H9 (cell line): ENCODE measurements around the gene CSRNP2. TPM values are rescaled to one million over a fixed set of nuclear protein-coding genes. Genes with fewer than 3 reads are reported as not detected.

Source experiments
- DNase-seq: peaks from one replicate; pipeline ENCODE4 v3.0.0-alpha.2; 2017
- H2AFZ ChIP-seq: one replicate; pipeline ENCODE4 v1.6.1; 2013; ENCODE audit warnings: mild to moderate bottlenecking, low read length, control low read depth, moderate library complexity
- H2AK5ac ChIP-seq: 2 replicates; pipeline ENCODE4 v1.6.1; 2013; ENCODE audit warnings: low read length, control low read depth, mixed read lengths; ENCODE audit not compliant: insufficient read length
- H2BK120ac ChIP-seq: one replicate; pipeline ENCODE4 v1.6.1; 2013; ENCODE audit warnings: low read depth, mild to moderate bottlenecking, low read length, control low read depth, inconsistent platforms; ENCODE audit not compliant: poor library complexity, severe bottlenecking
- H2BK12ac ChIP-seq: 2 replicates; pipeline ENCODE4 v1.6.1; 2013; ENCODE audit warnings: low read length, control low read depth, mixed read lengths, low read depth; ENCODE audit not compliant: insufficient read length
- H2BK15ac ChIP-seq: 2 replicates; pipeline ENCODE4 v1.6.1; 2013; ENCODE audit warnings: low read depth, low read length, control low read depth
- H2BK20ac ChIP-seq: one replicate; pipeline ENCODE4 v1.6.1; 2013; ENCODE audit warnings: low read depth, mild to moderate bottlenecking, low read length, control low read depth, inconsistent platforms; ENCODE audit not compliant: poor library complexity, severe bottlenecking
- H2BK5ac ChIP-seq: 2 replicates; pipeline ENCODE4 v1.6.1; 2013; ENCODE audit warnings: low read length, control low read depth, mixed read lengths; ENCODE audit not compliant: insufficient read length
- H3K14ac ChIP-seq: 2 replicates; pipeline ENCODE4 v1.6.1; 2013; ENCODE audit warnings: low read length, control low read depth; ENCODE audit not compliant: insufficient read depth
- H3K18ac ChIP-seq: 2 replicates; pipeline ENCODE4 v1.6.1; 2013; ENCODE audit warnings: low read depth, mild to moderate bottlenecking, mixed read lengths, low read length, control low read depth; ENCODE audit not compliant: insufficient read length
- H3K23ac ChIP-seq: 2 replicates; pipeline ENCODE4 v1.6.1; 2013; ENCODE audit warnings: low read length, control low read depth, mixed read lengths, low read depth; ENCODE audit not compliant: insufficient read length
- H3K23me2 ChIP-seq: 2 replicates; pipeline ENCODE4 v1.6.1; 2013; ENCODE audit warnings: low read depth, mild to moderate bottlenecking, mixed read lengths, low read length, control low read depth; ENCODE audit not compliant: insufficient read length, poor library complexity, severe bottlenecking
- H3K27ac ChIP-seq: 2 replicates; pipeline ENCODE4 v1.5.1; 2013; ENCODE audit warnings: low read length, control low read depth, mixed read lengths, low read depth; ENCODE audit not compliant: insufficient read length
- H3K27me3 ChIP-seq: 2 replicates; pipeline ENCODE4 v1.6.1; 2013; ENCODE audit warnings: low read length, control low read depth, inconsistent platforms; ENCODE audit not compliant: insufficient read depth
- H3K4ac ChIP-seq: 2 replicates; pipeline ENCODE4 v1.6.1; 2013; ENCODE audit warnings: low read depth, mild to moderate bottlenecking, control low read depth, inconsistent platforms, low read length, moderate library complexity
- H3K4me1 ChIP-seq: 2 replicates; pipeline ENCODE4 v1.6.1; 2013; ENCODE audit warnings: low read length, control low read depth, inconsistent platforms; ENCODE audit not compliant: insufficient read depth
- H3K4me2 ChIP-seq: 2 replicates; pipeline ENCODE4 v1.6.1; 2013; ENCODE audit warnings: low read length, control low read depth, mixed read lengths; ENCODE audit not compliant: insufficient read length, insufficient read depth
- H3K56ac ChIP-seq: 2 replicates; pipeline ENCODE4 v1.6.1; 2013; ENCODE audit warnings: low read depth, mild to moderate bottlenecking, mixed read lengths, low read length, control low read depth; ENCODE audit not compliant: insufficient read length
- H3K79me1 ChIP-seq: 2 replicates; pipeline ENCODE4 v1.6.1; 2013; ENCODE audit warnings: low read depth, mild to moderate bottlenecking, moderate library complexity, low read length, control low read depth, inconsistent platforms; ENCODE audit not compliant: insufficient read depth, poor library complexity, severe bottlenecking
- H3K79me2 ChIP-seq: 2 replicates; pipeline ENCODE4 v1.6.1; 2013; ENCODE audit warnings: low read length, control low read depth, inconsistent platforms; ENCODE audit not compliant: insufficient read depth
- H3K9ac ChIP-seq: 2 replicates; pipeline ENCODE4 v1.6.1; 2013; ENCODE audit warnings: low read length, control low read depth, mixed read lengths; ENCODE audit not compliant: insufficient read length; ENCODE audit errors: extremely low read depth
- H3K9me3 ChIP-seq: one replicate; pipeline ENCODE4 v1.6.1; 2013; ENCODE audit warnings: low read depth, low read length, inconsistent platforms; ENCODE audit not compliant: control insufficient read depth
- H3T11ph ChIP-seq: one replicate; pipeline ENCODE4 v1.6.1; 2013; ENCODE audit warnings: mild to moderate bottlenecking, low read length, control low read depth, inconsistent platforms
- H4K20me1 ChIP-seq: one replicate; pipeline ENCODE4 v1.6.1; 2013; ENCODE audit not compliant: control insufficient read depth, insufficient read length, insufficient read depth
- H4K5ac ChIP-seq: 2 replicates; pipeline ENCODE4 v1.6.1; 2013; ENCODE audit warnings: low read depth, mild to moderate bottlenecking, mixed read lengths, low read length, control low read depth; ENCODE audit not compliant: insufficient read length
- H4K8ac ChIP-seq: replicated peaks from 2 replicates; pipeline ENCODE4 v1.6.1; 2013; ENCODE audit warnings: low read length, control low read depth, mixed read lengths, low read depth; ENCODE audit not compliant: insufficient read length
- H4K91ac ChIP-seq: 2 replicates; pipeline ENCODE4 v1.6.1; 2013; ENCODE audit warnings: low read depth, mild to moderate bottlenecking, moderate library complexity, mixed read lengths, low read length, control low read depth; ENCODE audit not compliant: insufficient read length
- H3K27ac Mint-ChIP-seq, 3 experiments: 2 replicates in 2 of 3; 3 replicates in 1 of 3; pipeline ENCODE4 v1.8.0; 2020 to 2021; ENCODE audit warnings: mixed read lengths in 3 of 3, mild to moderate bottlenecking in 1 of 3, moderate library complexity in 1 of 3
- H3K27me3 Mint-ChIP-seq: 2 replicates; pipeline ENCODE4 v1.8.0; 2021; ENCODE audit warnings: low read depth, mild to moderate bottlenecking, moderate library complexity, mixed read lengths
- H3K36me3 Mint-ChIP-seq, 3 experiments: 2 replicates in 2 of 3; 3 replicates in 1 of 3; pipeline ENCODE4 v1.8.0; 2020 to 2021; ENCODE audit warnings: low read depth in 3 of 3, mixed read lengths in 3 of 3; ENCODE audit not compliant: insufficient read depth in 1 of 3
- H3K4me1 Mint-ChIP-seq, 2 experiments: 2 replicates each; pipeline ENCODE4 v1.8.0; 2020; ENCODE audit warnings: mixed read lengths in 2 of 2
- H3K4me3 Mint-ChIP-seq, 2 experiments: 2 replicates in 1 of 2; 3 replicates in 1 of 2; pipeline ENCODE4 v1.8.0; 2020 to 2021; ENCODE audit warnings: mild to moderate bottlenecking in 2 of 2, mixed read lengths in 2 of 2, moderate library complexity in 1 of 2
- H3K9me3 Mint-ChIP-seq, 2 experiments: 2 replicates in 1 of 2; 3 replicates in 1 of 2; pipeline ENCODE4 v1.8.0; 2020; ENCODE audit warnings: mild to moderate bottlenecking in 2 of 2, mixed read lengths in 2 of 2, moderate library complexity in 1 of 2
- CTCF ChIP-seq: fragments of 200-600 bp; sonication (generic); conservative IDR thresholded peaks from 3 replicates; pipeline ENCODE4 v1.8.0; 2021; ENCODE audit warnings: antibody characterized with exemption, mild to moderate bottlenecking
- WGBS: extraction: QIAGEN DNeasy Blood & Tissue Kit; methylation state at CpG from one replicate; pipeline ENCODE4 v1.1.7; 2013; ENCODE audit warnings: missing lambda C conversion rate, low lambda C conversion rate, mixed read lengths; ENCODE audit not compliant: insufficient read length; ENCODE audit errors: extremely low coverage; 5-methylcytosine and 5-hydroxymethylcytosine counted together
- total RNA-seq: library from RNA; stranded (reverse); gene quantifications from 2 replicates; pipeline ENCODE4 v1.2.1, GENCODE V29; 2021

The CSRNP2 gene
- total RNA-seq, 1 experiment from 2014 or later: 38.6 TPM

DNA sequence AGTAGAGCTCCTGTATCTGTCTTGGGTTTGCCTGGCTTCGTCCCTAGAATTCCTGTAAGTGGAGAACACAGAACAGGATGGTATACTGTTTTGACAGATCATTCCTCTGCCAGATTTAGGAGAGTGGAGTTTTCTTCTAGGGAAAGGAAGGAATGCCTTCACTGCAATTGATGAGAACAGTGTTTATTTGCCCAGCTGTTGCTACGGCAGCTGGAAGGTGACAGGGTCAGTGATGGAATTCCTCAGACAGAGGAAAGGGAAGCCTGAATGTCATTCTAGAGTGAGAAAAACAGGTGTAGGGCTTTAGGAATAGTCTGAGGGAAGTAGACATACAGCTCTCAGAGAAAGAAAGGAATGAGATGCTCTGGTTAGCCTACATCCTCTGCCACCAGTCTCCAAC is 11.7 kb downstream of the CSRNP2 start:
- H3K4me3 Mint-ChIP-seq: no peak overlapping the region
- Histone ChIP-seq H4K5ac (no peak overlapping the region), H3K79me1 (no peaks in the 10 kb centered on the region), H3K9ac (no peak overlapping the region), H2BK5ac (no peak overlapping the region), H3K4me1 (no peaks in the 10 kb centered on the region), H2BK12ac (no peak overlapping the region), H2BK15ac (no peak overlapping the region), H3K18ac (no peak overlapping the region), H3K79me2 (0 out of 2 replicates have a peak, but pooled peaks cover 3% of the 10 kb centered on the region), H3K9me3 (no peaks in the 10 kb centered on the region), H3K27me3 (no peaks in the 10 kb centered on the region), H3K56ac (no peak overlapping the region), H4K91ac (no peak overlapping the region), H2BK20ac (no peak overlapping the region), H4K20me1 (no peaks in the 10 kb centered on the region), H2AFZ (no peak overlapping the region), H3K14ac (no peak overlapping the region), H3K23ac (no peak overlapping the region), H3K4me2 (no peak overlapping the region), H2AK5ac (no peak overlapping the region), H3T11ph (no peak overlapping the region), H3K27ac (no peak overlapping the region), H4K8ac (no peak overlapping the region), H2BK120ac (no peak overlapping the region), H3K23me2 (no peaks in the 10 kb centered on the region), H3K4ac (no peak overlapping the region)
- no peak overlapping the region for H3K27ac Mint-ChIP-seq
- no peak for DNase-seq
- no peak for TF ChIP-seq CTCF
- no peaks in the 10 kb centered on the region for H3K9me3 Mint-ChIP-seq
- peaks cover 30 to 69% (median 64%) of the 10 kb centered on the region in 3 experiments for H3K36me3 Mint-ChIP-seq
- H3K4me1 Mint-ChIP-seq: no peaks in the 10 kb centered on the region
- WGBS: no CpG with 5 or more reads among the region's 2 CpGs
- H3K27me3 Mint-ChIP-seq: no peaks in the 10 kb centered on the region
